Vagina (tissue), 2 donors: ENCODE measurements around the gene BPTF. TPM values are rescaled to one million over a fixed set of nuclear protein-coding genes. Genes with fewer than 3 reads are reported as not detected.
"Not testable (repeated sequence)": the region's sequence is repeated elsewhere in the genome, so short reads cannot be mapped to it uniquely, and the experiment has no call there.

Experiments used
- DNase-seq, 2 donors: peaks; one replicate each; pipeline ENCODE4 v3.0.0-alpha.2; 2017; ENCODE audit errors: extremely low spot score in 2 of 2
- H3K27ac ChIP-seq: fragments of 200-600 bp; sonication (generic); one replicate; pipeline ENCODE4 v1.5.1; 2019
- H3K27me3 ChIP-seq: fragments of 200-600 bp; sonication (generic); one replicate; pipeline ENCODE4 v1.5.1; 2019
- H3K36me3 ChIP-seq, 2 donors: fragments of 200-600 bp; sonication (generic); one replicate each; pipeline ENCODE4 v1.5.1; 2017 to 2019
- H3K4me1 ChIP-seq: fragments of 200-600 bp; sonication (generic); one replicate; pipeline ENCODE4 v1.5.1; 2019
- H3K4me3 ChIP-seq, 2 donors: fragments of 200-600 bp; sonication (generic); 1 replicate in 1 of 2; 2 replicates in 1 of 2; pipeline ENCODE4 v1.5.1; 2016 to 2019
- H3K9me3 ChIP-seq: fragments of 200-600 bp; sonication (generic); one replicate; pipeline ENCODE4 v1.5.1; 2019
- CTCF ChIP-seq, 3 experiments: fragments of 450-650 bp in 2 of 3; fragments of 200-600 bp in 1 of 3; sonication (generic) in 1 of 3; IDR thresholded peaks; one replicate each; pipeline ENCODE4 v1.5.1; 2017 to 2019; ENCODE audit warnings: antibody characterized with exemption in 3 of 3, mild to moderate bottlenecking in 2 of 3, moderate library complexity in 2 of 3
- POLR2A ChIP-seq, 2 donors: fragments of 450-650 bp; IDR thresholded peaks; one replicate each; pipeline ENCODE4 v1.6.1; 2017; ENCODE audit warnings: antibody characterized with exemption in 2 of 2, mild to moderate bottlenecking in 2 of 2, moderate library complexity in 2 of 2
- POLR2AphosphoS5 ChIP-seq, 2 donors: sonication (generic); formaldehyde crosslinking; IDR thresholded peaks; one replicate each; pipeline ENCODE4 v1.9.0; 2017; ENCODE audit warnings: antibody characterized with exemption in 2 of 2, mild to moderate bottlenecking in 2 of 2, low read depth in 1 of 2; ENCODE audit not compliant: insufficient read depth in 1 of 2
- intact Hi-C: fragments of 100-400 bp; cut with DNase I; formaldehyde crosslinking; loops from one replicate; pipeline ENCODE4 v1.15.1; 2023
- total RNA-seq: library from RNA; depleted of rRNA; stranded (reverse); fragments of >200 nt; gene quantifications from one replicate; pipeline ENCODE4 v1.2.3, GENCODE V29; 2016

The BPTF gene
- total RNA-seq, 1 donor from 2014 or later = 146 TPM

GRCh38 chr17:67911059-67911782 is 85.9 kb downstream of the BPTF start:
- peaks cover 0 to 70% of the 10 kb centered on the region in 2 donors for H3K36me3 ChIP-seq
- DNase-seq = no peak
- no peaks in the 10 kb centered on the region for H3K27me3 ChIP-seq

GRCh38 chr17:67912088-67912487 is 86.8 kb downstream of the BPTF start:
- H3K27me3 ChIP-seq = no peaks in the 10 kb centered on the region
- H3K9me3 ChIP-seq = no peaks in the 10 kb centered on the region
- intact Hi-C loops = no loop called here
- no peaks in the 10 kb centered on the region for H3K4me1 ChIP-seq
- DNase-seq = no peak
- H3K4me3 ChIP-seq = no peak overlapping the region
- TF ChIP-seq CTCF (IDR thresholded peaks at IDR 0.05) (no peak), POLR2AphosphoS5 (IDR thresholded peaks at IDR 0.05; ENCODE audit: insufficient read depth in 1 of 2, low read depth in 1 of 2) (no peak), POLR2A (IDR thresholded peaks at IDR 0.05) (no peak)
- peaks cover 0 to 71% of the 10 kb centered on the region in 2 donors for H3K36me3 ChIP-seq
- no peak overlapping the region for H3K27ac ChIP-seq

More at GRCh38 chr17:67911059-67911782, 85.9 kb downstream of the BPTF start:
- no peak overlapping the region for H3K27ac ChIP-seq
- no peak for TF ChIP-seq POLR2A (IDR thresholded peaks at IDR 0.05)
- TF ChIP-seq POLR2AphosphoS5 (IDR thresholded peaks at IDR 0.05; ENCODE audit: insufficient read depth in 1 of 2, low read depth in 1 of 2) = no peak
- no peak for TF ChIP-seq CTCF (IDR thresholded peaks at IDR 0.05)
- no peaks in the 10 kb centered on the region for H3K9me3 ChIP-seq
- no peaks in the 10 kb centered on the region for H3K4me1 ChIP-seq
- intact Hi-C loops = no loop called here
- no peak overlapping the region for H3K4me3 ChIP-seq

GRCh38 chr17:67912656-67913055 is 87.4 kb downstream of the BPTF start:
- H3K27me3 ChIP-seq = no peaks in the 10 kb centered on the region
- H3K4me1 ChIP-seq = no peaks in the 10 kb centered on the region
- no peak for DNase-seq
- TF ChIP-seq POLR2A (IDR thresholded peaks at IDR 0.05) (no peak), POLR2AphosphoS5 (IDR thresholded peaks at IDR 0.05; ENCODE audit: insufficient read depth in 1 of 2, low read depth in 1 of 2) (no peak), CTCF (IDR thresholded peaks at IDR 0.05) (no peak)
- no peak overlapping the region for H3K4me3 ChIP-seq
- H3K9me3 ChIP-seq = no peaks in the 10 kb centered on the region
- H3K27ac ChIP-seq = no peak overlapping the region
- peaks cover 0 to 69% of the 10 kb centered on the region in 2 donors for H3K36me3 ChIP-seq
- intact Hi-C loops = no loop called here

GRCh38 chr17:67920212-67920611 is 94.9 kb downstream of the BPTF start:
- Histone ChIP-seq H3K27ac (no peak overlapping the region), H3K27me3 (no peaks in the 10 kb centered on the region), H3K9me3 (no peaks in the 10 kb centered on the region), H3K4me3 (no peak overlapping the region), H3K36me3 (peaks cover 0 to 62% of the 10 kb centered on the region in 2 donors), H3K4me1 (no peaks in the 10 kb centered on the region)
- DNase-seq = no peak
- no peak for TF ChIP-seq POLR2A (IDR thresholded peaks at IDR 0.05)
- no peak for TF ChIP-seq POLR2AphosphoS5 (IDR thresholded peaks at IDR 0.05; ENCODE audit: insufficient read depth in 1 of 2, low read depth in 1 of 2)
- no peak for TF ChIP-seq CTCF (IDR thresholded peaks at IDR 0.05)
- intact Hi-C loops = no loop called here

GRCh38 chr17:67922503-67922902 is 97.2 kb downstream of the BPTF start:
- TF ChIP-seq POLR2AphosphoS5 (IDR thresholded peaks at IDR 0.05; ENCODE audit: insufficient read depth in 1 of 2, low read depth in 1 of 2) = no peak
- TF ChIP-seq CTCF (IDR thresholded peaks at IDR 0.05) = no peak
- no peak for TF ChIP-seq POLR2A (IDR thresholded peaks at IDR 0.05)
- Histone ChIP-seq H3K4me3 (no peak overlapping the region), H3K27ac (no peak overlapping the region), H3K4me1 (no peaks in the 10 kb centered on the region), H3K27me3 (no peaks in the 10 kb centered on the region), H3K9me3 (no peaks in the 10 kb centered on the region), H3K36me3 (peaks cover 0 to 72% of the 10 kb centered on the region in 2 donors)
- DNase-seq = no peak
- intact Hi-C loops = no loop called here

GRCh38 chr17:67928842-67929241 is 103.5 kb downstream of the BPTF start:
- peaks cover 0 to 91% of the 10 kb centered on the region in 2 donors for H3K36me3 ChIP-seq
- H3K27me3 ChIP-seq, DNase-seq, intact Hi-C loops, H3K9me3 ChIP-seq, H3K4me1 ChIP-seq, H3K27ac ChIP-seq, H3K4me3 ChIP-seq: not testable (repeated sequence)
